Chondrocyte (in vitro differentiated cells): ENCODE data around the gene GTF2F2. TPM values are rescaled to one million over a fixed set of nuclear protein-coding genes. Genes with fewer than 3 reads are reported as not detected.

Source experiments
- DNase-seq: peaks from one replicate; pipeline ENCODE4 v3.0.0; 2021; ENCODE audit warnings: mixed read lengths, low spot score
- H3K27ac Mint-ChIP-seq: one replicate; pipeline ENCODE4 v1.8.0; 2021; ENCODE audit warnings: mild to moderate bottlenecking, moderate library complexity, mixed read lengths; ENCODE audit not compliant: unreplicated experiment
- H3K27me3 Mint-ChIP-seq: 2 replicates; pipeline ENCODE4 v1.8.0; 2021; ENCODE audit warnings: low read depth, mixed read lengths
- H3K36me3 Mint-ChIP-seq: 2 replicates; pipeline ENCODE4 v1.8.0; 2021; ENCODE audit warnings: low read depth, mixed read lengths
- H3K4me1 Mint-ChIP-seq: 2 replicates; pipeline ENCODE4 v1.8.0; 2021; ENCODE audit warnings: low read depth, mild to moderate bottlenecking, mixed read lengths
- H3K4me3 Mint-ChIP-seq: one replicate; pipeline ENCODE4 v1.8.0; 2021; ENCODE audit warnings: mild to moderate bottlenecking, moderate library complexity, mixed read lengths; ENCODE audit not compliant: unreplicated experiment
- H3K9me3 Mint-ChIP-seq: 2 replicates; pipeline ENCODE4 v1.8.0; 2021; ENCODE audit warnings: low read depth, mixed read lengths
- CTCF ChIP-seq: fragments of 200-600 bp; sonication (generic); IDR thresholded peaks from 2 replicates; pipeline ENCODE4 v1.5.0; 2021; ENCODE audit warnings: antibody characterized with exemption, mild to moderate bottlenecking, moderate library complexity
- total RNA-seq: library from RNA; stranded (reverse); gene quantifications from 3 replicates; pipeline ENCODE4 v1.2.1, GENCODE V29; 2021

GTF2F2 gene
- total RNA-seq, 1 donor from 2014 or later = 15.6 TPM

- no peak for TF ChIP-seq CTCF
- DNase-seq = no peak
- peaks cover 8% of the 10 kb centered on the region for H3K9me3 Mint-ChIP-seq
- no peak overlapping the region for H3K4me3 Mint-ChIP-seq
- peaks cover 13% of the 10 kb centered on the region for H3K4me1 Mint-ChIP-seq
- H3K36me3 Mint-ChIP-seq = peaks cover 9% of the 10 kb centered on the region
- H3K27ac Mint-ChIP-seq = no peak overlapping the region
- no peaks in the 10 kb centered on the region for H3K27me3 Mint-ChIP-seq
Measured at GRCh38 chr13:45136741-45137504, 16.6 kb downstream of the GTF2F2 start.

GRCh38 chr13:45137526-45137925 lies 17.2 kb downstream of the GTF2F2 start:
- H3K4me3 Mint-ChIP-seq = no peak overlapping the region

GRCh38 chr13:45138282-45138681 lies 18.0 kb downstream of the GTF2F2 start:
- Mint-ChIP-seq H3K4me3 (no peak overlapping the region), H3K4me1 (peaks cover 13% of the 10 kb centered on the region), H3K36me3 (peaks cover 9% of the 10 kb centered on the region), H3K27me3 (no peaks in the 10 kb centered on the region), H3K9me3 (peaks cover 5% of the 10 kb centered on the region), H3K27ac (no peak overlapping the region)
- DNase-seq = no peak
- TF ChIP-seq CTCF = no peak

More at GRCh38 chr13:45137526-45137925, 17.2 kb downstream of the GTF2F2 start:
- Mint-ChIP-seq H3K27ac (no peak overlapping the region), H3K27me3 (no peaks in the 10 kb centered on the region), H3K4me1 (peaks cover 14% of the 10 kb centered on the region), H3K36me3 (peaks cover 9% of the 10 kb centered on the region), H3K9me3 (peaks cover 5% of the 10 kb centered on the region)
- no peak for TF ChIP-seq CTCF
- no peak for DNase-seq

- Mint-ChIP-seq H3K36me3 (peaks cover 9% of the 10 kb centered on the region), H3K9me3 (no peaks in the 10 kb centered on the region), H3K27me3 (no peaks in the 10 kb centered on the region), H3K4me3 (no peak overlapping the region), H3K27ac (no peak overlapping the region), H3K4me1 (peaks cover 13% of the 10 kb centered on the region)
- TF ChIP-seq CTCF = no peak
- no peak for DNase-seq
Measured at GRCh38 chr13:45141369-45141768, 21.1 kb downstream of the GTF2F2 start.

- Mint-ChIP-seq H3K27ac (no peak overlapping the region), H3K4me3 (no peak overlapping the region), H3K9me3 (no peaks in the 10 kb centered on the region), H3K4me1 (peaks cover 13% of the 10 kb centered on the region), H3K36me3 (peaks cover 9% of the 10 kb centered on the region), H3K27me3 (no peaks in the 10 kb centered on the region)
- no peak for DNase-seq
- no peak for TF ChIP-seq CTCF
Measured at GRCh38 chr13:45142440-45143345, 22.4 kb downstream of the GTF2F2 start.
